Stomach (tissue), 4 donors: ENCODE results near the gene TUT4.

Source experiments
- CTCF ChIP-seq, 7 experiments: fragments of 450-650 bp in 4 of 7; fragments of 200-600 bp in 3 of 7; sonication (generic) in 3 of 7; IDR thresholded peaks; one replicate each; pipeline ENCODE4 v1.5.1; 2016 to 2019; ENCODE audit warnings: antibody characterized with exemption in 7 of 7, control low read depth in 2 of 7, mild to moderate bottlenecking in 1 of 7
- EP300 ChIP-seq: sonication (generic); formaldehyde crosslinking; IDR thresholded peaks from one replicate; pipeline ENCODE4 v1.6.1; 2017; ENCODE audit warnings: antibody characterized with exemption
- POLR2A ChIP-seq, 4 donors: fragments of 450-650 bp; IDR thresholded peaks; one replicate each; pipeline ENCODE4 v1.6.1; 2016; ENCODE audit warnings: antibody characterized with exemption in 4 of 4, control low read depth in 2 of 4, mild to moderate bottlenecking in 1 of 4, moderate library complexity in 1 of 4
- POLR2AphosphoS5 ChIP-seq, 3 donors: sonication (generic); formaldehyde crosslinking; IDR thresholded peaks; one replicate each; pipeline ENCODE4 v1.6.1; 2016; ENCODE audit warnings: antibody characterized with exemption in 3 of 3

GRCh38 chr1:52590266-52590665, 37.4 kb upstream of the TUT4 start:
- TF ChIP-seq POLR2A (IDR thresholded peaks at IDR 0.05) = no peak
- no peak for TF ChIP-seq EP300
- TF ChIP-seq CTCF (IDR thresholded peaks at IDR 0.05) = no peak
- TF ChIP-seq POLR2AphosphoS5 (IDR thresholded peaks at IDR 0.05) = no peak
